NCI-H69 (cell line): ENCODE results near the gene BTBD16.
A peak's percentile ranks its signal among the peaks of the same experiment; 100 is the strongest.

Experiments
- DNase-seq: peaks from one replicate; lab custom pipeline; 2025; lab: John Stamatoyannopoulos, UW

The BTBD16 gene

DNA sequence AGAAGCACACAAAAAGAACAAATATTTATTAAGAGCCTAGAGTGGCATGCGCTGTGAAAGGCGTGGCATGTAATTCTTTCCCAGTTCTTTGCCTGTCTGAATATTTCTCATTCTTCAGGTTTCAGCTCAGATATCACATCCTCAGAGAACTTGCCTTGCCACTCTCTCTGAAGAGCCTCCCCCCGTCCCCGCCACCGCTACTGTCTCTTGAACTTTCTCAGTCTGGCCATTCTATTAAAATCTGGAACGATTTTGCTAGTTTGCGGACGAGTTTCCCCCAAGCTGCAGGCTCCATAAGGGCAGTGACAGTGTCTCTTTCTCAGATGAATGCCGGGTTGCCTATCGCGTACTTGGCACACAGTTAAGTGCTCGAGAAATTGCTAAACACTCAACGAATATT lies 102.6 kb downstream of the BTBD16 start:
- peak; percentile 52 for DNase-seq

DNA sequence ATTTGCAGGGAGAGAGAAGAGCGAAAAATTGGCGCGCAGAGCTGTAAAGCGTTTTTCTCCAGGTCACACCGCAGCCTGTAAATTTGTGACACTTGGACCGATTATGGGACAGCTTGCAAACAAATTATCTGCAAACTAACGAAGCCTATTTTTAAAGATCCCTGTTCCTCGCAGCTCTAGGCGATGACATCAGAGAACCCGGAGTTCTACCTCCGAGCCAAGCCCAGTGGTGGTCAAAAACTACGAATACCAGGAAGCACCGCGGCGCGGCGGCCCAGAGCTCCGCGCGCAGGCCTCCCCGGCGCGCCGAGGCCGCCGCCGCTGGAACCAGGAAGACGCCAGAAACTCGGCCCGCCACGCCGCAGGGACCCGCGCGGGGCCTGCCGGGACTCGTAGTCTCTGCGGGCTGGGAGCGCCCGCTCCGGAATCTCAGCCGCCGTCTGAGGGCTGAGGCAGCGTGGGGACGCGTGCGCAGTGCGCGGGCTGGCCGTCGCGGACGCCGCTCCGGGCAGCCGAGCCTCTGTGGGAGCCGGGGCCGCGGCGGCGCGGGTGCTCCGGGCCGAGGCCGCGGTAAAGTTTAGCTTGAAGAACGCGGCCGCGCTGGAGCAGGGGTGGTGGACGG lies 103.3 kb downstream of the BTBD16 start, which contains the start of gene PLEKHA1:
Gene PLEKHA1, plus strand, starts transcription at position 472 of the 622 bp plus-strand sequence. CDS start 18,493 bp downstream, outside the sequence.
- peak; percentile 96 for DNase-seq

DNA sequence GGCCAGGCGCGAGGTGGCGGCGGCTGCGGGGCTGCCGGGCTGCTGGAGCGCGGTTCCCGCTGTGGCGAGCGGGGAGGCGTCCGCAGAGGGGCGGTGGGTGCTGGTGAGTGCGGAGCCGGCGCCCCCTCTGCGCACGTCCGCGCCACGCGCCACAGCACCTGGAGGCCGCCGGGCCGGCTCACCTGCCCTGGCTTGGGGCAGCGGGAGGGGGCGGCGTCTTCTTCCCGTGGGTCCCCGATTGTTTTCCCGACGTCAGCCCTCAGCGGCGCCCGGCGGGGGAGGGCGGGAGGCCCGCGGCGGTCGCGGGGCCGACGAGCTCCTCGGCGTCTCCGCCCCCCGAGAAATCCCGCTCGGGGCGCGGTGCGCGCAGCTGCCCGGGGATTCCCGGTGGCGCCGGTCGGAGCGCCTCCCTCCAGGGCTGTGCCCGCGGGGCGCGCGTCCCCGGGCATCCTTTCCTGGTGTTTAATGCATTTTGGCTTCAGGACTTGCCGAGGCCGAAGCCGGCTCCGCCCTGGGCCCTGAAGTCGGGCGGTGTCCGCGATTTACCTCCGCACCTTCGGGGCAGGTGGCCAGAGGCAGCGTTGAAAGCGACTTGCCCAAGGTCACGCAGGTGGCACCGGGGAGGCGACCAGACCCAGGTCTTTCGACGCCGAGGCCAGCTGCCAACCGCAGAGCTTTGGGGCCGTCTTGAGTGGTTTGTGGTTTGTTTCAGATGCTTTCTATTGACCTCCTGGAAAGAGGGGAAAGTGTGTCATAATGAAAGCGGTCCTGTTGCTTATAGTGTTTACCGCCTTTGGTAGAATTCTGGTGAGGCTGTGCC lies 104.0 kb downstream of the BTBD16 start:
- DNase-seq, result peak; percentile 79

DNA sequence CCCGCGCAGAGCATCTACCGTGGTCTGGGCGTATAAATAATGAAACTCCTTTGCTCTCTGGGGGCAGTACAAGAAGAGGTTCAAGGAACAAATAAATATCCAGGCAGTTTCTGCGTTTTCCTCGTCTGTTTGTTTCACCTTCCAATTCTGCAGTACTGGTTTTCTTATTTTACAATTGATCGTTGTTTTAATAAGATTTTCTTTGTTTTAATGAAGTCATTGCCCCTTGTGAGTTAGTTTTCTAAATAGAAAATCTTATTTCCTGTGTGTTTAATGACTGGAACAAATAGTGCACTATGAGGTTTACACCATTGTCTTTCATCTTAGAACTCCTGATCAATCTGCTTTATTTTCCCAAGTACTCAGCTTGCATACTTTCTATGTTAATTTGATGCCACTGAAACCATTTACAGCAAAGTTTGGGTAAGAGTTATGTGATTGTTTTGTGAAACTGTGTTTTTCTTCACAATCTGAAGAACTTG lies 104.6 kb downstream of the BTBD16 start:
- DNase-seq, result no peak

DNA sequence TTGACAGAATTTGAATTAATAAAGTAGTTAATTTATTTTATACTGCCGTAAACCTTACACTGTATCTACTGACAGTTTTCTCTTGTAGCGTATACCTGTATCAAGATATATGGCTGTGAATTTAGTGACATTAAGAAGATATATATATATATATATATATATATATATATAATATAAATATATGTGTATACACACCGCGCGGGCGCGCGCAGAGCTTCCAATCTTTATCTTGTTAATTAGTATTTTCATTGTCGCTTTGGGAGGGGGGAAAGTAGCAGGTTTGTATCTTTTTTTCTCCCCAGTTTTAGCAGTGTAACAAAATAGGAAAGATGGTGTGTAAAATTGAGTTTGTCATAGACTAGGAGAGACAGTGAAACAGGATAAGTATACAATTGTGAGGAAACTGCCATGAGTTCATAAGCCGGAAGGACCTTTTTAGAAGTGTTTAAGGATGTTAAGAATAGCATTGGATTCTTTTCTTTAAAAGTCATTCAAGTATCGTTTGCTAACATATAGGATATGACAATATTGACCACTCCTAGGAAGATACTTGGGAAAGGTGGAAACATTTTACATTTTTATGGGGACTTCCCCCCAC lies 105.4 kb downstream of the BTBD16 start:
- peak; percentile 21 for DNase-seq

DNA sequence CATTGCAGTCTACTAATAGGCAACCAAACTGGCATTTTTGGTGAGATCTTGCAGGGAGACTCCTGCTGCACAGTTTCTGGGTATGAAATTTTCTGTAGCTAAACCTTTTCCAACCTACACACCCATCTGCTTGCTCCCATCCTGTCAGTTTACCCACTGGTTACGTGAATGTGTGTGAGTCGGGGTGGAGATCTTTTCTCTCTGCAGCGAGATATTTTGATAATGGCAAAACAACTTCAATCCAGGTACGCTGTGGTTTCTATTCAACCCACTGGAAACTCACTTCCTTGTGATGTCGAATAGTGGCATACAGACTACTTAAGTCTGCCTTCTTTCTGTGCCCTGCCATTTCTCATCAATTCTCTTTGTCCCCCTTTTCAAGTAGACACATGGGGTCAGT lies 107.9 kb downstream of the BTBD16 start:
- no peak for DNase-seq

DNA sequence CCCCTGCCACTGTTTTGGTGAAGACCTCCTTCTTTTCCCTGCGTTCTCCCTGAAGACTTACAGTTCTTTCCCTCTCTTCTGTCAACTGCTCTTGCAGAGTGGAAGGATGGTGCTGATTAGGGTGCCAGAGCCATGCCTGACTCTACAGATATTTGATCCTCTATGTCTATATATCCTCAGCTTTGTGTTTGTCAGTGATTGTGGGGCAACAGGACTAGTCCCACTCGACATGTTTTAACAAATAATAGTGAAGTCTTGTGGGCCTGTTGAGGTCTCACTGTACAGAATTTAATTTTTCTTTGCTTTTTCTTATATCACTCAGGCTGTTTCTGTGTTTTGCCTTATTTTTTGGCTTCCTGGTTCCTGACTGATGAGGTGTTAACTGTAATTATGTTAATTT lies 108.4 kb downstream of the BTBD16 start:
- DNase-seq, result no peak

DNA sequence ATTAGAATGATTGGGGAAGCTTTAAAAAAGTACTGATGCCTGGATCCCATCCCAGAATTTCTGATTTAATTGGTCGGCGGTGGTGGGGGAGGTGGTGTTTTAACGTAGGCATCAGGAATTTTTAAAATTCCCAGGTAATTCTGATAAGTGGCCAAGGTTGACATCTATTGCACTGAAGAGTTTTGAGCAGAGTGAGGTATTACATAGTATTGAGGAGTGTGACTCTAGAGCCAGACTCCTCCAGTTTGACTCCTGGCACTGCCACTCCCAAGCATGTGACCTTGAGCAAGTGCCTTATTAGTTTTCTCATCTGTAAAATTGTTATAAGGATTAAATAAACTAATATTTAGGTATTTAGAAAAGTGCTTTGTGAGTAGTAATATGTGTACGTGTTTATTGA lies 109.6 kb downstream of the BTBD16 start:
- no peak for DNase-seq

DNA sequence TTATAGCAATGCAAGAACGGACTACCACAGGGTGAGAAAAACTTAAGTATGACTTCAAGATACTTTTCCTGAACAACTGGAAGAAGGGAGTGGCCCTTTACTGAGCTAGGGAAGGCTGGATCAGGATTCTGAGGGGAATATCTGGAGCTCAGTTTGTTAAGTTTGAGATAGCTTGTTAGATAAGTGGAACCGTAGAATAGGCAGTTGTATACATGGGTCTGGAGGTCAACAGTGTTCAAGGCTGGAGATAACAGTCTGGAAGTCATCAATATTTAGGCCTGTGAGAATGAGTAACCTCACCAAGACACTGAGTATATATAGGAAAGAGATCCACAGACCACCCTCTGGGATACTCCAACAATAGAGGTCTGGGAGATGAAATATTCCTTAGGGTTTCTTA lies 110.6 kb downstream of the BTBD16 start:
- no peak for DNase-seq

DNA sequence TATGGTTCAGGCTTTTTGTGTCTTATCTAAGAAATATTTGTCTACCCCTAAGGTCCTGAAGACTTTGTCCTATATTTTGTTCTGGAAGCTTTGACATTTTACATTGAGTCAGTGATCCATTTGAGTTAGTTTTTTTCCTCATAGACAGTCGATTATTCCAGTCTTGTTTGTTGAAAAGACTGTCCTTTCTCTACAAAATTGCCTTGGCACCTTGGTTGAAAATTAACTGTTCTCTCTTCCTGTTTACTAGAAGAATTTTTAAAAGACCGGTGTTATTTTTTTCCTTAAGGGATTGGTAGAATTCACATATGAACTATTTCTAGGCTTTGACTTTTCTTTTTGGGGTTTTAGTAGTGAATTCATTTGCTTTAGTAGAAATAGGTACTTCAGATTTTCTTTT lies 115.4 kb downstream of the BTBD16 start:
- DNase-seq, result no peak

DNA sequence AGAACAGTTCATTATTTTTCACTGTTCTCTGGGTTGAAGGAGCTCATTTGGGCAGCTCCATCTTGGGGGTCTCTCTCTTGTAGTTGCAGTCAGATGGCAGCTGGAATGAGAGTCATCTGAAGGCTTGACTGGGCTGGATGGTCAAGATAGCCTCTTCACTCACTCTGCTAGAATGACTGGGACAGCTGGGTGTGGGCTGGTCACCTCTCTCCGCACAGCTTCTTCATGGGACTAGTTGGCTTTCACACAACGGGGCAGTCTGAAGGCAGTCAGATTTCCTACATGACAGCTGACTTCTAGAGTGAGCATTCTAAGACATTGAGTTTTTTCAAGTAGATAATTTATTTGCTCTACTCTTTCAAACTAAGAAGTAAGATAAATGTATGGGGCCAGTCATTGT lies 116.5 kb downstream of the BTBD16 start:
- no peak for DNase-seq
